A549 (cell line): ENCODE measurements around the gene ACVRL1. TPM values are rescaled to one million over a fixed set of nuclear protein-coding genes. Genes with fewer than 3 reads are reported as not detected.

Source experiments
- ATAC-seq, 2 experiments: fragments of 200-7000 bp in 1 of 2; fragments of >200 bp in 1 of 2; cut with Nextera tagmentation in 1 of 2; cut with Tn5 transposase in 1 of 2; 3 replicates each; pipeline versions ENCODE4 v1.8.0 to v1.9.1; 2018 to 2020; ENCODE audit warnings: mild to moderate bottlenecking in 1 of 2, moderate library complexity in 1 of 2
- CTCF ChIA-PET: fragments of 300-600 bp; sonication (Branson Sonifier 250); formaldehyde crosslinking; extraction: SDS; loops from one replicate; lab custom pipeline; 2021; ENCODE audit warnings: antibody characterized with exemption, inconsistent platforms; lab: Yijun Ruan, JAX
- POLR2A ChIA-PET: fragments of 350-600 bp; formaldehyde crosslinking; extraction: SDS; loops from one replicate; lab custom pipeline; 2021; ENCODE audit warnings: antibody characterized with exemption, inconsistent platforms; lab: Yijun Ruan, JAX
- DNase-seq, 2 experiments: peaks; one replicate each; pipeline versions ENCODE4 v3.0.0 to v3.0.0-alpha.2; 2011 to 2016; ENCODE audit warnings: low read depth in 1 of 2, low spot score in 1 of 2
- FAIRE-seq: peaks from 2 replicates; lab custom pipeline; 2011; peaks lifted over from hg19 to GRCh38; lab: Jason Lieb, UNC
- H3K27ac ChIP-seq, 2 experiments: fragments of >200 bp; sonication (Bioruptor Twin); formaldehyde crosslinking; 3 replicates each; pipeline ENCODE4 v1.5.1; 2016 to 2017
- H3K4me1 ChIP-seq: fragments of >200 bp; sonication (Bioruptor Twin); formaldehyde crosslinking; 3 replicates; pipeline ENCODE4 v1.6.1; 2016
- H3K4me2 ChIP-seq: fragments of >200 bp; sonication (Bioruptor Twin); formaldehyde crosslinking; 3 replicates; pipeline ENCODE4 v1.6.1; 2016
- H3K4me3 ChIP-seq: fragments of >200 bp; sonication (Bioruptor Twin); formaldehyde crosslinking; 3 replicates; pipeline ENCODE4 v1.5.1; 2016
- H3K9me3 ChIP-seq: fragments of >200 bp; sonication (Bioruptor Twin); formaldehyde crosslinking; 3 replicates; pipeline ENCODE4 v1.6.1; 2016
- E2F6 ChIP-seq: IDR thresholded peaks from 2 replicates; pipeline ENCODE4 v1.6.1; 2012; ENCODE audit warnings: low read depth, borderline replicate concordance
- ELK1 ChIP-seq: fragments of 150-350 bp; IDR thresholded peaks from 2 replicates; pipeline ENCODE4 v1.6.1; 2014; ENCODE audit warnings: low read depth, mild to moderate bottlenecking, low read length
- GATA3 ChIP-seq: IDR thresholded peaks from 2 replicates; pipeline ENCODE4 v1.6.1; 2012; ENCODE audit warnings: borderline replicate concordance
- HMGXB4 ChIP-seq: fragments of 250-450 bp; sonication (Bioruptor Pico); IDR thresholded peaks from 2 replicates; pipeline ENCODE4 v1.5.0; 2021; ENCODE audit warnings: mild to moderate bottlenecking, moderate library complexity, borderline replicate concordance
- HOXB5 ChIP-seq: fragments of 250-450 bp; sonication (Bioruptor Pico); IDR thresholded peaks from 2 replicates; pipeline ENCODE4 v1.5.0; 2020; ENCODE audit warnings: mild to moderate bottlenecking, moderate library complexity
- JUNB ChIP-seq: fragments of >200 bp; sonication (Bioruptor Twin); formaldehyde crosslinking; IDR thresholded peaks from 2 replicates; pipeline ENCODE4 v1.6.1; 2016
- MAFK ChIP-seq: fragments of 450-650 bp; IDR thresholded peaks from 2 replicates; pipeline ENCODE4 v1.6.1; 2014; ENCODE audit not compliant: partially characterized antibody
- MAX ChIP-seq: IDR thresholded peaks from 2 replicates; pipeline ENCODE4 v1.6.1; 2012
- MAZ ChIP-seq: fragments of 150-350 bp; IDR thresholded peaks from 2 replicates; pipeline ENCODE4 v1.6.1; 2014; ENCODE audit warnings: antibody characterized with exemption, low read depth, low read length, borderline replicate concordance
- NPAS2 ChIP-seq: fragments of 250-450 bp; sonication (Bioruptor Pico); IDR thresholded peaks from 2 replicates; pipeline ENCODE4 v1.8.0; 2022; ENCODE audit warnings: mild to moderate bottlenecking, moderate library complexity, borderline replicate concordance
- NR3C1 ChIP-seq: fragments of >200 bp; sonication (Bioruptor Twin); formaldehyde crosslinking; IDR thresholded peaks from 3 replicates; pipeline ENCODE4 v1.6.1; 2017
- REST ChIP-seq: fragments of 200-600 bp; sonication (generic); IDR thresholded peaks from 2 replicates; pipeline ENCODE4 v1.6.1; 2016; ENCODE audit warnings: antibody characterized with exemption, mild to moderate bottlenecking, moderate library complexity
- SMC3 ChIP-seq: fragments of >200 bp; sonication (Bioruptor Twin); formaldehyde crosslinking; IDR thresholded peaks from 3 replicates; pipeline ENCODE4 v1.6.1; 2018; ENCODE audit warnings: inconsistent platforms
- USF2 ChIP-seq: fragments of 450-650 bp; IDR thresholded peaks from 2 replicates; pipeline ENCODE4 v1.6.1; 2014; ENCODE audit warnings: antibody characterized with exemption
- WGBS: methylation state at CpG from one replicate; pipeline ENCODE4 v1.1.6; 2017; ENCODE audit errors: missing lambda C conversion rate; 5-methylcytosine and 5-hydroxymethylcytosine counted together
- polyA plus RNA-seq, 4 experiments: library from polyadenylated mRNA; depleted of rRNA in 3 of 4; stranded (reverse); fragments of >200 nt; fragmentation: RNase III in 1 of 4; extraction: RNeasy Plus Mini Kit Qiagen cat#74134 plus additional on column Dnase treatment in 1 of 4; gene quantifications; 2 replicates in 3 of 4; 3 replicates in 1 of 4; pipeline ENCODE4 v1.2.3, GENCODE V29; 2011 to 2017

ACVRL1 gene
- polyA plus RNA-seq, 2 of the 4 experiments (the other 2 are of a cell fraction): 0.03 TPM; not detected in 1

- TF ChIP-seq HMGXB4 (CRISPR knock-in tag): no peak
- no peak for TF ChIP-seq GATA3
- no peak for TF ChIP-seq JUNB
- TF ChIP-seq NR3C1: no peak
- TF ChIP-seq SMC3: no peak
- TF ChIP-seq REST: no peak
- no peak for TF ChIP-seq MAX
- TF ChIP-seq MAZ: no peak
- no peak for TF ChIP-seq HOXB5 (CRISPR knock-in tag)
- TF ChIP-seq USF2: no peak
- TF ChIP-seq NPAS2 (CRISPR knock-in tag): no peak
- no peak for TF ChIP-seq ELK1
- no peak for TF ChIP-seq MAFK
- H3K4me1 ChIP-seq: no peaks in the 10 kb centered on the region
- no peak for FAIRE-seq
- no peak overlapping the region for H3K27ac ChIP-seq
- no peak overlapping the region for H3K4me3 ChIP-seq
- POLR2A ChIA-PET: no interaction called here
- no peak for ATAC-seq
- CTCF ChIA-PET: interaction anchor here (2.2 to 4.9 kb wide), 2 partner anchors 8 to 14 kb away, joined by 5 to 32 read pairs; no protein-coding TSS in a partner anchor
- DNase-seq: no peak
- no peaks in the 10 kb centered on the region for H3K9me3 ChIP-seq
- no peak overlapping the region for H3K4me2 ChIP-seq
- WGBS: 57% methylated on average over 9 of the region's 9 CpGs
Measured at GRCh38 chr12:51908876-51909592, 1.7 kb downstream of the ACVRL1 start.

GRCh38 chr12:51910168-51910567 lies 2.9 kb downstream of the ACVRL1 start:
- Histone ChIP-seq H3K4me1 (no peaks in the 10 kb centered on the region), H3K4me2 (no peak overlapping the region), H3K27ac (no peak overlapping the region), H3K9me3 (no peaks in the 10 kb centered on the region), H3K4me3 (no peak overlapping the region)
- WGBS: 83% methylated on average over 6 of the region's 6 CpGs
- TF ChIP-seq JUNB (no peak), E2F6 (no peak)
- CTCF ChIA-PET: no interaction called here
- ATAC-seq (no peak), DNase-seq (no peak), FAIRE-seq (no peak)
- POLR2A ChIA-PET: no interaction called here
